ENCODE results near the gene MBNL1.

The MBNL1 gene

GRCh38 chr3:152241142-152242017 is 27.3 kb upstream of the MBNL1 start:
- Mint-ChIP-seq H3K4me1 (ENCODE audit: low read depth) (peaks cover 53% of the 10 kb centered on the region), H3K36me3 (ENCODE audit: low read depth) (peaks cover 14% of the 10 kb centered on the region), H3K9me3 (peaks cover 4% of the 10 kb centered on the region), H3K27ac (peak overlapping the region; percentile 89), H3K27me3 (ENCODE audit: low read depth) (no peaks in the 10 kb centered on the region), H3K4me3 (peak overlapping the region; percentile 75)

- H3K9me3 Mint-ChIP-seq = no peaks in the 10 kb centered on the region
- H3K4me1 Mint-ChIP-seq (ENCODE audit: low read depth) = peaks cover 42% of the 10 kb centered on the region
- H3K36me3 Mint-ChIP-seq (ENCODE audit: low read depth) = peaks cover 18% of the 10 kb centered on the region
- no peaks in the 10 kb centered on the region for H3K27me3 Mint-ChIP-seq (ENCODE audit: low read depth)
- H3K4me3 Mint-ChIP-seq = peak overlapping the region; percentile 94
- H3K27ac Mint-ChIP-seq = peak overlapping the region; percentile 91
Measured at GRCh38 chr3:152243301-152243711, 25.4 kb upstream of the MBNL1 start.

GRCh38 chr3:152243721-152244516 is 24.8 kb upstream of the MBNL1 start:
- peaks cover 21% of the 10 kb centered on the region for H3K36me3 Mint-ChIP-seq (ENCODE audit: low read depth)
- H3K4me3 Mint-ChIP-seq = peak overlapping the region; percentile 94
- peaks cover 40% of the 10 kb centered on the region for H3K4me1 Mint-ChIP-seq (ENCODE audit: low read depth)
- H3K9me3 Mint-ChIP-seq = no peaks in the 10 kb centered on the region
- no peaks in the 10 kb centered on the region for H3K27me3 Mint-ChIP-seq (ENCODE audit: low read depth)
- H3K27ac Mint-ChIP-seq = peak overlapping the region; percentile 91

GRCh38 chr3:152244517-152244888 is 24.2 kb upstream of the MBNL1 start:
- Mint-ChIP-seq H3K36me3 (ENCODE audit: low read depth) (peaks cover 21% of the 10 kb centered on the region), H3K4me3 (peak overlapping the region; percentile 94), H3K4me1 (ENCODE audit: low read depth) (peaks cover 40% of the 10 kb centered on the region), H3K27me3 (ENCODE audit: low read depth) (no peaks in the 10 kb centered on the region), H3K27ac (peak overlapping the region; percentile 91), H3K9me3 (no peaks in the 10 kb centered on the region)

- peak overlapping the region; percentile 93 for H3K4me3 Mint-ChIP-seq
- H3K27ac Mint-ChIP-seq = peak overlapping the region; percentile 90
- H3K9me3 Mint-ChIP-seq = no peaks in the 10 kb centered on the region
- H3K27me3 Mint-ChIP-seq (ENCODE audit: low read depth) = no peaks in the 10 kb centered on the region
- peaks cover 31% of the 10 kb centered on the region for H3K4me1 Mint-ChIP-seq (ENCODE audit: low read depth)
- peaks cover 21% of the 10 kb centered on the region for H3K36me3 Mint-ChIP-seq (ENCODE audit: low read depth)
Measured at GRCh38 chr3:152245498-152246170, 23.1 kb upstream of the MBNL1 start.

GRCh38 chr3:152251916-152252315 is 16.8 kb upstream of the MBNL1 start:
- Mint-ChIP-seq H3K27ac (no peak overlapping the region), H3K27me3 (ENCODE audit: low read depth) (no peaks in the 10 kb centered on the region), H3K4me3 (no peak overlapping the region), H3K4me1 (ENCODE audit: low read depth) (peaks cover 45% of the 10 kb centered on the region), H3K9me3 (peaks cover 6% of the 10 kb centered on the region), H3K36me3 (ENCODE audit: low read depth) (peaks cover 42% of the 10 kb centered on the region)

- no peaks in the 10 kb centered on the region for H3K27me3 Mint-ChIP-seq (ENCODE audit: low read depth)
- H3K9me3 Mint-ChIP-seq = peaks cover 6% of the 10 kb centered on the region
- H3K36me3 Mint-ChIP-seq (ENCODE audit: low read depth) = peaks cover 41% of the 10 kb centered on the region
- peak overlapping the region; percentile 17 for H3K4me3 Mint-ChIP-seq
- peak overlapping the region; percentile 9 for H3K27ac Mint-ChIP-seq
- H3K4me1 Mint-ChIP-seq (ENCODE audit: low read depth) = peaks cover 54% of the 10 kb centered on the region
Measured at GRCh38 chr3:152252755-152253154, 16.0 kb upstream of the MBNL1 start.

GRCh38 chr3:152253514-152253913 is 15.2 kb upstream of the MBNL1 start:
- peaks cover 37% of the 10 kb centered on the region for H3K36me3 Mint-ChIP-seq (ENCODE audit: low read depth)
- peaks cover 58% of the 10 kb centered on the region for H3K4me1 Mint-ChIP-seq (ENCODE audit: low read depth)
- H3K9me3 Mint-ChIP-seq = peaks cover 6% of the 10 kb centered on the region
- H3K4me3 Mint-ChIP-seq = no peak overlapping the region
- H3K27me3 Mint-ChIP-seq (ENCODE audit: low read depth) = no peaks in the 10 kb centered on the region
- no peak overlapping the region for H3K27ac Mint-ChIP-seq

GRCh38 chr3:152254041-152254440 is 14.7 kb upstream of the MBNL1 start:
- Mint-ChIP-seq H3K36me3 (ENCODE audit: low read depth) (peaks cover 34% of the 10 kb centered on the region), H3K4me3 (peak overlapping the region; percentile 5), H3K27me3 (ENCODE audit: low read depth) (no peaks in the 10 kb centered on the region), H3K9me3 (peaks cover 6% of the 10 kb centered on the region), H3K27ac (peak overlapping the region; percentile 57), H3K4me1 (ENCODE audit: low read depth) (peaks cover 63% of the 10 kb centered on the region)

- Mint-ChIP-seq H3K27ac (peak overlapping the region; percentile 68), H3K27me3 (ENCODE audit: low read depth) (no peaks in the 10 kb centered on the region), H3K4me3 (peak overlapping the region; percentile 62), H3K9me3 (peaks cover 6% of the 10 kb centered on the region), H3K36me3 (ENCODE audit: low read depth) (peaks cover 36% of the 10 kb centered on the region), H3K4me1 (ENCODE audit: low read depth) (peaks cover 72% of the 10 kb centered on the region)
Measured at GRCh38 chr3:152255290-152255689, 13.4 kb upstream of the MBNL1 start.

GRCh38 chr3:152256851-152257562 is 11.7 kb upstream of the MBNL1 start:
- Mint-ChIP-seq H3K36me3 (ENCODE audit: low read depth) (peaks cover 34% of the 10 kb centered on the region), H3K27me3 (ENCODE audit: low read depth) (no peaks in the 10 kb centered on the region), H3K27ac (peak overlapping the region; percentile 88), H3K9me3 (no peaks in the 10 kb centered on the region), H3K4me3 (peak overlapping the region; percentile 56), H3K4me1 (ENCODE audit: low read depth) (peaks cover 81% of the 10 kb centered on the region)

GRCh38 chr3:152257563-152258035 is 11.1 kb upstream of the MBNL1 start:
- peaks cover 34% of the 10 kb centered on the region for H3K36me3 Mint-ChIP-seq (ENCODE audit: low read depth)
- H3K27me3 Mint-ChIP-seq (ENCODE audit: low read depth) = no peaks in the 10 kb centered on the region
- H3K9me3 Mint-ChIP-seq = no peaks in the 10 kb centered on the region
- H3K4me3 Mint-ChIP-seq = peak overlapping the region; percentile 56
- peaks cover 79% of the 10 kb centered on the region for H3K4me1 Mint-ChIP-seq (ENCODE audit: low read depth)
- peak overlapping the region; percentile 88 for H3K27ac Mint-ChIP-seq

GRCh38 chr3:152258448-152259393 is 10.0 kb upstream of the MBNL1 start:
- peaks cover 31% of the 10 kb centered on the region for H3K36me3 Mint-ChIP-seq (ENCODE audit: low read depth)
- no peaks in the 10 kb centered on the region for H3K9me3 Mint-ChIP-seq
- peaks cover 71% of the 10 kb centered on the region for H3K4me1 Mint-ChIP-seq (ENCODE audit: low read depth)
- no peaks in the 10 kb centered on the region for H3K27me3 Mint-ChIP-seq (ENCODE audit: low read depth)
- peak overlapping the region; percentile 95 for H3K27ac Mint-ChIP-seq
- peak overlapping the region; percentile 78 for H3K4me3 Mint-ChIP-seq

Data from T-helper 1 cell treated with Interleukin-12 subunit alpha and Interleukin-12 subunit beta and Interleukin-4 antibody, amounts not matched to agents 30 μg/mL and 1 μg/mL, for 36 hours (primary cell).